ENCODE results near the gene CDH10. TPM values are rescaled to one million over a fixed set of nuclear protein-coding genes. Genes with fewer than 3 reads are reported as not detected.

CDH10 gene
- total and polyA plus RNA-seq, 5 donors from 2014 or later, result not detected

DNA sequence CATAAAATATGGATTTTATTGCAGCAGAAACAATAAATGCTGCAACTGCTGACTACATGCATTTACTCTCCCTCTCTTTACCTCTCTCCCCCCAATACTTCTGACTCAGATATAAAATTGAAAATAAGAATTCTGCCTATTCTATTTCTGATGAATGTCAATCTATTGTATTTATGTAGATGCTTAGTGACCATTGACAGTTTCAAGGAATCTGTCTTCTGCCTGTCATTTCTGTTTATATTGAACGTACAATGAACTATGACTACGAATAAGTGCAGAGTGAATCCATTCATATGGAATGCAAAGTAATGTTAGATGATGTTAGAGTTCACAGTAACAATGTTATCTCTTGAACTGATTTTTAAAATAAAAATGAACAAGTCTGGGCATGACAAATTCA lies 898 bp downstream of the CDH10 start:
- Histone ChIP-seq H3K4me3 (ENCODE audit: low read depth, low read length) (no peak overlapping the region), H3K27ac (ENCODE audit: insufficient read depth, low read length, poor library complexity, severe bottlenecking) (no peak overlapping the region), H3K4me1 (ENCODE audit: control insufficient read depth, insufficient read depth, low read length, poor library complexity, severe bottlenecking) (no peaks in the 10 kb centered on the region), H3K9me3 (ENCODE audit: control insufficient read depth in 2 of 2, low read length in 2 of 2) (peaks cover 0 to 4% of the 10 kb centered on the region in 2 experiments), H3K36me3 (ENCODE audit: control insufficient read depth, insufficient read depth, low read length) (no peaks in the 10 kb centered on the region), H3K27me3 (ENCODE audit: control insufficient read depth, insufficient read depth, low read length) (no peaks in the 10 kb centered on the region)
- H3K4me3 Mint-ChIP-seq, result no peak overlapping the region
- H3K4me1 Mint-ChIP-seq, result no peaks in the 10 kb centered on the region
- no peak for DNase-seq
- no peaks in the 10 kb centered on the region for H3K36me3 Mint-ChIP-seq
- no peaks in the 10 kb centered on the region for H3K27me3 Mint-ChIP-seq
- H3K9me3 Mint-ChIP-seq, result peaks cover 0 to 15% (median 6%) of the 10 kb centered on the region in 7 donors
- no peak overlapping the region for H3K27ac Mint-ChIP-seq
- ATAC-seq (ENCODE audit: low read depth in 2 of 2), result no peak

DNA sequence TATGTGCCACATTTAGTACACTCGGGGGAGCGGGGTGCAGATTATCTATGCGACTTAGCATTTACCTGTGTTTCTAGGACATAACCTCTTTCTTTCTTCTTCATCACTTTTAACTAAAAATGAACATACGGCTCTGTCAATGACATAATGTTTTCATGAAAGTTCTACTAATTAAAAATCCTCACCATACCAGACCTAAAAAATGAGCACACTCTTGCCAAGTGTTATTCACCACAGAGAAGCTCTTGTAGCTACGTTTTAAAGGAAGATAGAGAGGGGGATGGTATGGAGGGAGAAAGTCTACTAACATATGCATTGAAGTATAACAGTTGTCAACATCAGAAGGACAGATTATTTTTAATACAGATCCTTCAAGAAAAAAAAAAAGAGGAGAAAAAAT lies 1.6 kb downstream of the CDH10 start:
- Mint-ChIP-seq H3K27ac (no peak overlapping the region), H3K9me3 (peaks cover 0 to 11% (median 4%) of the 10 kb centered on the region in 7 donors), H3K4me3 (no peak overlapping the region), H3K36me3 (no peaks in the 10 kb centered on the region), H3K27me3 (no peaks in the 10 kb centered on the region), H3K4me1 (no peaks in the 10 kb centered on the region)
- no peak overlapping the region for H3K4me3 ChIP-seq (ENCODE audit: low read depth, low read length)
- ATAC-seq (ENCODE audit: low read depth in 2 of 2) (no peak), DNase-seq (no peak)
- H3K27me3 ChIP-seq (ENCODE audit: control insufficient read depth, insufficient read depth, low read length), result no peaks in the 10 kb centered on the region
- H3K36me3 ChIP-seq (ENCODE audit: control insufficient read depth, insufficient read depth, low read length), result no peaks in the 10 kb centered on the region
- no peak overlapping the region for H3K27ac ChIP-seq (ENCODE audit: insufficient read depth, low read length, poor library complexity, severe bottlenecking)
- peaks cover 0 to 4% of the 10 kb centered on the region in 2 experiments for H3K9me3 ChIP-seq (ENCODE audit: control insufficient read depth in 2 of 2, low read length in 2 of 2)
- H3K4me1 ChIP-seq (ENCODE audit: control insufficient read depth, insufficient read depth, low read length, poor library complexity, severe bottlenecking), result no peaks in the 10 kb centered on the region

DNA sequence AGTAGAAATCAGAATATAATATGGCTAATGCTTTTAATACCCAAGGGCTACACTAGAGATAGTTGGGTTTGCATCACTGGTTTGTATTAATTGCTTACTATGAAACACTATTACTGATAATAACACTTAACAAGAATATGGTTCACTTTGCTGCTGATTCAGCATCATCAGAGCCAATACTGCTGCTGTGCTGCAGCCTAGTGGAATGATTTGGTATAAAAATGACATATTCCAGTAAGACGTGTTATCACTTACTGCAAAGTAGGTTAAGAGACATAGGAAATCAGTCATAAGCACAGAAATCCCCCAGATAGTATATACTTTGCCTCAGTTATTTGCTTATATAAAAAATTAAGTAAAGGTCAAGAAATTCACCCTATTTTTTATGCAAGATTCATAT lies 2.8 kb downstream of the CDH10 start:
- H3K4me3 Mint-ChIP-seq, result no peak overlapping the region
- H3K36me3 Mint-ChIP-seq, result no peaks in the 10 kb centered on the region
- ATAC-seq (ENCODE audit: low read depth in 2 of 2) (no peak), DNase-seq (no peak)
- Histone ChIP-seq H3K4me1 (ENCODE audit: control insufficient read depth, insufficient read depth, low read length, poor library complexity, severe bottlenecking) (no peaks in the 10 kb centered on the region), H3K36me3 (ENCODE audit: control insufficient read depth, insufficient read depth, low read length) (no peaks in the 10 kb centered on the region), H3K27me3 (ENCODE audit: control insufficient read depth, insufficient read depth, low read length) (no peaks in the 10 kb centered on the region), H3K4me3 (ENCODE audit: low read depth, low read length) (no peak overlapping the region), H3K27ac (ENCODE audit: insufficient read depth, low read length, poor library complexity, severe bottlenecking) (no peak overlapping the region), H3K9me3 (ENCODE audit: control insufficient read depth in 2 of 2, low read length in 2 of 2) (peaks cover 0 to 4% of the 10 kb centered on the region in 2 experiments)
- H3K4me1 Mint-ChIP-seq, result no peaks in the 10 kb centered on the region
- peaks cover 0 to 11% (median 3%) of the 10 kb centered on the region in 7 donors for H3K9me3 Mint-ChIP-seq
- no peaks in the 10 kb centered on the region for H3K27me3 Mint-ChIP-seq
- H3K27ac Mint-ChIP-seq, result no peak overlapping the region

DNA sequence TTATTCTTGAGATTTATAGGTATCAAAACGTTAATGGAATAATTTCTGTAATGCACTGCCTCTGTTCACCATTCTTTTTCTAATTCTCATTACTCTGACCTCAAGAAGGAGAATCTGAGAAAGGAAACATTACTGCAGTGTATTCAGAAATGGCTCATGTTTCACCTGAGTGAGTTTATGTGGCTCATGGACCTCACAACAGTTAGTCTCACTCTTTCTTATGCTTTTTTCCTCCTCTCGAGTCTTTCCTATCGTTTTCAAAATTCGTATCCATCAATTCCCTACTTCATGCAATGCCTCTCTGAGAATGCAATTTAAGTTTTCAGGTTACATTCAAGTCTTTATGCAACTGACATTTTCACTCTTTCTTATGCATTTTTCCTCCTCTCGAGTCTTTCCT lies 9.6 kb downstream of the CDH10 start:
- no peaks in the 10 kb centered on the region for H3K36me3 ChIP-seq (ENCODE audit: control insufficient read depth, insufficient read depth, low read length)
- H3K27me3 ChIP-seq (ENCODE audit: control insufficient read depth, insufficient read depth, low read length), result no peaks in the 10 kb centered on the region
- ATAC-seq (ENCODE audit: low read depth in 2 of 2) (no peak), DNase-seq (no peak)
- Mint-ChIP-seq H3K36me3 (no peaks in the 10 kb centered on the region), H3K4me3 (no peak overlapping the region), H3K27ac (no peak overlapping the region), H3K9me3 (peaks cover 0 to 2% (median 0%) of the 10 kb centered on the region in 7 donors), H3K27me3 (no peaks in the 10 kb centered on the region), H3K4me1 (no peaks in the 10 kb centered on the region)
- no peak overlapping the region for H3K27ac ChIP-seq (ENCODE audit: insufficient read depth, low read length, poor library complexity, severe bottlenecking)
- H3K4me1 ChIP-seq (ENCODE audit: control insufficient read depth, insufficient read depth, low read length, poor library complexity, severe bottlenecking), result no peaks in the 10 kb centered on the region
- peaks cover 0 to 4% of the 10 kb centered on the region in 2 experiments for H3K9me3 ChIP-seq (ENCODE audit: control insufficient read depth in 2 of 2, low read length in 2 of 2)
- H3K4me3 ChIP-seq (ENCODE audit: low read depth, low read length), result no peak overlapping the region

DNA sequence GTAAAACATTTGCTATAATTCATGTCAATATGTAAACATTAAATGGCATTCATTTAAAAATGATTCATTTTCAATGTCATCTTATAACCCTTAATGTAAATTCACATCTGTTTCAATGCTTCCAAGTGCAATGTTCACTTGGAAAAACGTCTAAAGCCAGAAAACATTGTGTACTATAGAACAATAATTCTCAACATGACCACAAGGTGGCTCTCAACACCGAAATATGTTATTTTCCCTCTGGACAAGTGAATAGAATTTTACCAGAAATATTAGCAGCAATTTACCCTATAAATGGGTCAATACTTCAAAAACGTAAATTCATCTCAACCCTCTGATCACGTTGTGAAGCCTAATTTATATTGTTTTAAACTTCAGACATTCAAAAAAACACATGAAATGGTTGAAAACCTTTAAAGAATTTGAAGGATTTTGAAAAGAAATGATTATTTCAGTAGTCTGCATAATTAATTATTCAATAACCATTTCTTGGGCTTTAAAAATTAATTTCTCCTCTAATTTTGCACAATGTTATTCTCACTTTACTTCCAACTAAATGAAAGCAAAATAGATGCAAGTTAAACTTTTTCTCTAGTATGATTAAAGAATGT lies 11.0 kb downstream of the CDH10 start:
- no peaks in the 10 kb centered on the region for H3K4me1 Mint-ChIP-seq
- H3K27me3 Mint-ChIP-seq, result no peaks in the 10 kb centered on the region
- Histone ChIP-seq H3K27ac (ENCODE audit: insufficient read depth, low read length, poor library complexity, severe bottlenecking) (no peak overlapping the region), H3K9me3 (ENCODE audit: control insufficient read depth in 2 of 2, low read length in 2 of 2) (peaks cover 0 to 4% of the 10 kb centered on the region in 2 experiments), H3K4me1 (ENCODE audit: control insufficient read depth, insufficient read depth, low read length, poor library complexity, severe bottlenecking) (no peaks in the 10 kb centered on the region), H3K27me3 (ENCODE audit: control insufficient read depth, insufficient read depth, low read length) (no peaks in the 10 kb centered on the region), H3K4me3 (ENCODE audit: low read depth, low read length) (no peak overlapping the region), H3K36me3 (ENCODE audit: control insufficient read depth, insufficient read depth, low read length) (no peaks in the 10 kb centered on the region)
- H3K27ac Mint-ChIP-seq, result no peak overlapping the region
- ATAC-seq (ENCODE audit: low read depth in 2 of 2) (no peak), DNase-seq (peak in 1 of 3 donors; percentile 11)
- no peak overlapping the region for H3K4me3 Mint-ChIP-seq
- H3K9me3 Mint-ChIP-seq, result peaks cover 0 to 5% (median 0%) of the 10 kb centered on the region in 7 donors
- no peaks in the 10 kb centered on the region for H3K36me3 Mint-ChIP-seq

DNA sequence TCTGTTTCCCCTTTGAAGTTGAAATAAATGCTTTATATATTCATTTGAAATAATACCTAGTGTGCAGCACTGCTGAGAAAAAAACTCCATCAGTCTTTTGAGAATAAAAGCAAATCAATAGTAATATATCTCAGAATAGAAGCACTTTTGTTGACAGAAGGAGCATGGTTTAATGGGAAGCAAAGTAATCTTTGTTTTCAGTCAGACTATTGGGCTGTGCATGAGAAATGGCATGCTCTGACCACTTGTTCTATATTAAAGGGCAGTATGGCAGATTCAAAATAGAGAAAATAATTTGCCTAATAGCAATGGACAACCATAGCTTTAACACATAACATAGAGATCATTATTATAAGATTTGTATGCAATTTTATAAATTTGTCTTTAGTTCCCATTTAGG lies 12.4 kb downstream of the CDH10 start:
- H3K4me1 ChIP-seq (ENCODE audit: control insufficient read depth, insufficient read depth, low read length, poor library complexity, severe bottlenecking), result no peaks in the 10 kb centered on the region
- H3K36me3 Mint-ChIP-seq, result no peaks in the 10 kb centered on the region
- H3K9me3 ChIP-seq (ENCODE audit: control insufficient read depth in 2 of 2, low read length in 2 of 2), result peaks cover 0 to 4% of the 10 kb centered on the region in 2 experiments
- no peak overlapping the region for H3K4me3 Mint-ChIP-seq
- H3K4me1 Mint-ChIP-seq, result no peaks in the 10 kb centered on the region
- H3K27me3 ChIP-seq (ENCODE audit: control insufficient read depth, insufficient read depth, low read length), result no peaks in the 10 kb centered on the region
- H3K27ac ChIP-seq (ENCODE audit: insufficient read depth, low read length, poor library complexity, severe bottlenecking), result no peak overlapping the region
- H3K27ac Mint-ChIP-seq, result no peak overlapping the region
- no peaks in the 10 kb centered on the region for H3K27me3 Mint-ChIP-seq
- DNase-seq, result no peak
- no peak for ATAC-seq (ENCODE audit: low read depth in 2 of 2)
- H3K36me3 ChIP-seq (ENCODE audit: control insufficient read depth, insufficient read depth, low read length), result no peaks in the 10 kb centered on the region
- peaks cover 0 to 7% (median 0%) of the 10 kb centered on the region in 7 donors for H3K9me3 Mint-ChIP-seq
- no peak overlapping the region for H3K4me3 ChIP-seq (ENCODE audit: low read depth, low read length)

DNA sequence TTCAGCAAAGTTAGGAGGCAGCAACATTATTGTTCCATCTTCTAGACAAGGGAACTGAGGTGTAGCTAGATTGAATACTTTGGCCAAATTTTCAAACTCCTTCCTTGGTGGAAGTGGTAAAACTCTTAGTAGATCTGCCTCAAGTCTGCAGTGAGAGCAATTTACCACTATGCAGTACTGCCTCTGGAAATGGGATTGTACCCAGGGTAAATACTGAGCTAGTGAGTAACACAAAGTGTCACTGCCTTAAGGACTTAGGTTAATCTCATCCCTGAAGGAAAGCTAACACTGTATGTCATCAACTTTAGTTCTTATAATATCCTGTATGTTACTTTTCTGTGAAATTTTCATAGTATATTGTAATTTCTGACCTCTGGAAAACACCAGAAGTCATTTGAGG lies 13.9 kb downstream of the CDH10 start:
- Mint-ChIP-seq H3K27me3 (no peaks in the 10 kb centered on the region), H3K27ac (no peak overlapping the region), H3K4me1 (no peaks in the 10 kb centered on the region), H3K9me3 (peaks cover 0 to 7% (median 0%) of the 10 kb centered on the region in 7 donors), H3K36me3 (no peaks in the 10 kb centered on the region), H3K4me3 (no peak overlapping the region)
- H3K9me3 ChIP-seq (ENCODE audit: control insufficient read depth in 2 of 2, low read length in 2 of 2), result peaks cover 0 to 4% of the 10 kb centered on the region in 2 experiments
- H3K27me3 ChIP-seq (ENCODE audit: control insufficient read depth, insufficient read depth, low read length), result no peaks in the 10 kb centered on the region
- H3K4me1 ChIP-seq (ENCODE audit: control insufficient read depth, insufficient read depth, low read length, poor library complexity, severe bottlenecking), result no peaks in the 10 kb centered on the region
- no peak overlapping the region for H3K4me3 ChIP-seq (ENCODE audit: low read depth, low read length)
- no peaks in the 10 kb centered on the region for H3K36me3 ChIP-seq (ENCODE audit: control insufficient read depth, insufficient read depth, low read length)
- no peak overlapping the region for H3K27ac ChIP-seq (ENCODE audit: insufficient read depth, low read length, poor library complexity, severe bottlenecking)
- ATAC-seq (ENCODE audit: low read depth in 2 of 2), result no peak
- DNase-seq, result no peak

DNA sequence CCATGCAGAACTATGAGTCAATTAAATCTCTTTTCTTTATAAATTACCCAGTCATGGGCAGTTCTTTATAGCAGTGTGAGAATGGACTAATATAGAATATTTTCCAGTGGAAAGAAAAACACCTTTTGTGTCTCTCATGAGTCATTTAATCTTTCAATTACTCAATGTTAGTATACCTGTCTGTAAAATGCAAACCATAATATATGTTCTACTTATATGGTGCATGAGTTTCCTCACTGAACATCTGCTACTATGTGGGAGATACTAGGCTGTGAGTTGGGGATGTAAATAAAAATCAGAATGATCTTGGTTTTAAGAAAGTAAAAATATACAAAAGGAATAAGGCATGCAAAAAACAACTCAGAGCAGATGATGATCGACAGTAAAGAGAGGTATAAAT lies 15.0 kb downstream of the CDH10 start:
- DNase-seq (no peak), ATAC-seq (ENCODE audit: low read depth in 2 of 2) (no peak)
- Histone ChIP-seq H3K9me3 (ENCODE audit: control insufficient read depth in 2 of 2, low read length in 2 of 2) (peaks cover 0 to 4% of the 10 kb centered on the region in 2 experiments), H3K4me1 (ENCODE audit: control insufficient read depth, insufficient read depth, low read length, poor library complexity, severe bottlenecking) (no peaks in the 10 kb centered on the region), H3K27ac (ENCODE audit: insufficient read depth, low read length, poor library complexity, severe bottlenecking) (no peak overlapping the region), H3K36me3 (ENCODE audit: control insufficient read depth, insufficient read depth, low read length) (no peaks in the 10 kb centered on the region), H3K27me3 (ENCODE audit: control insufficient read depth, insufficient read depth, low read length) (no peaks in the 10 kb centered on the region), H3K4me3 (ENCODE audit: low read depth, low read length) (no peak overlapping the region)
- no peaks in the 10 kb centered on the region for H3K36me3 Mint-ChIP-seq
- H3K4me1 Mint-ChIP-seq, result no peaks in the 10 kb centered on the region
- H3K27ac Mint-ChIP-seq, result no peak overlapping the region
- no peak overlapping the region for H3K4me3 Mint-ChIP-seq
- peaks cover 0 to 9% (median 0%) of the 10 kb centered on the region in 7 donors for H3K9me3 Mint-ChIP-seq
- H3K27me3 Mint-ChIP-seq, result no peaks in the 10 kb centered on the region
